ENCODE data around the gene TENM4.

- TF ChIP-seq POLR2AphosphoS5 (IDR thresholded peaks at IDR 0.05) (no peak), CTCF (IDR thresholded peaks at IDR 0.05) (no peak), EP300 (IDR thresholded peaks at IDR 0.05) (no peak)
These were observed 400.5 kb downstream of the TENM4 start for GRCh38 chr11:79040348-79040747.
